ENCODE results near the gene AKAP9.

- TF ChIP-seq CTCF (IDR thresholded peaks at IDR 0.05; ENCODE audit: poor library complexity): no peak
- no peak for TF ChIP-seq EZH2 (IDR thresholded peaks at IDR 0.05; ENCODE audit: borderline replicate concordance)
- no peak for TF ChIP-seq EZH2phosphoT487 (IDR thresholded peaks at IDR 0.05; ENCODE audit: low read depth, severe bottlenecking, unreplicated experiment)
Measured at GRCh38 chr7:92039900-92040299, 99.2 kb downstream of the AKAP9 start.

Measured in hepatocyte (in vitro differentiated cells).